Skeletal muscle cell (primary cell): ENCODE results near the gene AQP11.
"Not testable (repeated sequence)": the region's sequence is repeated elsewhere in the genome, so short reads cannot be mapped to it uniquely, and the experiment has no call there.

Experiments used
- DNase-seq: peaks from one replicate; pipeline ENCODE4 v3.0.0-alpha.2; 2010; ENCODE audit warnings: low read depth
- H3K4me3 ChIP-seq: 2 replicates; pipeline ENCODE4 v1.5.1; 2011; ENCODE audit warnings: low read depth, mild to moderate bottlenecking, control low read depth, low read length, moderate library complexity

Gene AQP11

GRCh38 chr11:77589181-77589520 lies 602 bp upstream of the AQP11 start:
- DNase-seq, result no peak
- H3K4me3 ChIP-seq, result peak overlapping the region; percentile 67

DNA sequence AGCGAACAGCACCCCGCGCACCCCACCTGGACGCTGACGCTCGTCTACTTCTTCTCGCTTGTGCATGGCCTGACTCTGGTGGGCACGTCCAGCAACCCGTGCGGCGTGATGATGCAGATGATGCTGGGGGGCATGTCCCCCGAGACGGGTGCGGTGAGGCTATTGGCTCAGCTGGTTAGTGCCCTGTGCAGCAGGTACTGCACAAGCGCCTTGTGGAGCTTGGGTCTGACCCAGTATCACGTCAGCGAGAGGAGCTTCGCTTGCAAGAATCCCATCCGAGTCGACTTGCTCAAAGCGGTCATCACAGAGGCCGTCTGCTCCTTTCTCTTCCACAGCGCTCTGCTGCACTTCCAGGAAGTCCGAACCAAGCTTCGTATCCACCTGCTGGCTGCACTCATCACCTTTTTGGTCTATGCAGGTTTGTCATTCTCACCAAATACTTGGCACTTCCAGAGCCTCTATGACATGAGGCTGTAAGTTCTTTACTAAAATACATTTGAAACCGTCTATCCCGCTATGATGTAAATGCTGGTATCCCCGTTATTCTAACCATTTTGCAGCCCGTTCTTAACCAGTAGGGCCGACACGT lies 535 bp downstream of the AQP11 start:
- peak; percentile 20 for DNase-seq

GRCh38 chr11:77592727-77593126 lies 3.0 kb downstream of the AQP11 start:
- no peak for DNase-seq
- no peak overlapping the region for H3K4me3 ChIP-seq

More for the DNA sequence above, 535 bp downstream of the AQP11 start:
- peak overlapping the region; percentile 67 for H3K4me3 ChIP-seq

DNA sequence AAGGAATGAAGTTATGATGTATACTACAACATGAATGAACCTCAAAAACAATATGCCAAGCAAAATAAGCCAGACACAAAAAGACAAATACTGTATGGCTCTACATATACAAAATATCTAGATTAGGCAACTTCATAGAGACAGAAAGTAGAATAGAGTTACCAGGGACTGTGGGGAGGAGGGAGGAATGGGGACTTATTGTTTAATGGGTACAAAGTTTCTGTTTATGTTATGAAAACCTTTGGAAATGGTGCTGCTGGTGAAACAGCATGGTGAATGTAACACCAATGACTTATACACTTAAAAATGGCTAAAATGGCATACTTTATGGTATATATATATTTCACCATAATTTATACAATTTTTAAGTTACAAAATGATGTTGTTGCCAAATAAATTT lies 4.1 kb downstream of the AQP11 start:
- no peak overlapping the region for H3K4me3 ChIP-seq
- DNase-seq, result no peak

DNA sequence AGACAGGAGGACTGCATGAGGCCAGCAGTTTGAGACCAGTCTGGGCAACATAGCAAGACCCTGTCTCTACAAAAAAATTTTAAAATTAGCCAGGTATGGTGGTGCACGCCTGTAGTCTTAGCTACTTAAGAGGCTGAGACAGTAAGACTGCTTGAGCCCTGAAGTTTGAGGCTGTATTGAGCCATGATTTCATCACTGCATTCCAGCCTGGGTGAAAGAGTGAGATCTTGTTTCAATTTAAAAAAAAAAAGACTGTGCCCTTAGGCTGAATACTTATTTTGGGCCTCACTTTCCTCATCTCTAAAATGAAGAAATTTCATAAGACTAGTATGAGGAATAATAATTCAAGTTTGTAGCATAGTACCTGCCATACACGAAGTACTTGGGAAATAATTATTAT lies 6.9 kb downstream of the AQP11 start:
- H3K4me3 ChIP-seq, result no peak overlapping the region
- DNase-seq, result peak; percentile 31

GRCh38 chr11:77598195-77598594 lies 8.4 kb downstream of the AQP11 start:
- no peak overlapping the region for H3K4me3 ChIP-seq
- DNase-seq, result no peak

DNA sequence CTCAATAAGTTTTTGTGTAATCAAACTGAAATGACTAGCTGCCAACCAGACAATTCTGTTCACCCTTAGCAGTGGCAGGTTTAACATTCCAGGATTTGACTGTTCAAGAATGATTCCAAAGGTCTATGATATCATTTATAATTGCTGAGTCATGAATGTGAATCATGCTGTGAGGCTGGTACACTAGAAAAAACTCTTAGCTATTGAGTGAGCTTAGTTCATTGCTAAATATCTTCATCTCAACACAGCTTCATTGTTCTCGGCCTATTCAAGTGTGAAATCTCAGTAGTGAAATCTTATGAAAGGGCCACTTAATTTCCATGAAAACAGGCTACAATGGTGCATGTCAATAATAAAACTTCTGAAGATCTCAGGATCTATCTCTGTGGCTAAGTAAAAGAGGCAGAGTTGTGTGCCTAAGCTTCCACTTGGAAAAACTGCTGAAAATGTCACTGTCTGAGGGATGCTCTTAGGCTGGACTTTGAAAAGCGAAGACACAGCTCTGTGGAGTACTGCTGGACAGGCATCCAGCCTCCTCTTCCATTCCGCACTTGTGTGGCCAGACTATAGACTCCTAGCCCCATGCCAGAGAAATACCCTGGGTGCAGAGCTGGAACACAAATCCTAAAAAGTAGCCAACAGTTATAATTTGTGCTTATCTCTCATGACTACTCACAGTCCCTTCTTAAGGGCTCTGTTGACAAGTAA lies 12.8 kb downstream of the AQP11 start:
- H3K4me3 ChIP-seq, result no peak overlapping the region
- peak; percentile 58 for DNase-seq

GRCh38 chr11:77604281-77604680 lies 14.5 kb downstream of the AQP11 start:
- no peak overlapping the region for H3K4me3 ChIP-seq
- DNase-seq, result no peak

DNA sequence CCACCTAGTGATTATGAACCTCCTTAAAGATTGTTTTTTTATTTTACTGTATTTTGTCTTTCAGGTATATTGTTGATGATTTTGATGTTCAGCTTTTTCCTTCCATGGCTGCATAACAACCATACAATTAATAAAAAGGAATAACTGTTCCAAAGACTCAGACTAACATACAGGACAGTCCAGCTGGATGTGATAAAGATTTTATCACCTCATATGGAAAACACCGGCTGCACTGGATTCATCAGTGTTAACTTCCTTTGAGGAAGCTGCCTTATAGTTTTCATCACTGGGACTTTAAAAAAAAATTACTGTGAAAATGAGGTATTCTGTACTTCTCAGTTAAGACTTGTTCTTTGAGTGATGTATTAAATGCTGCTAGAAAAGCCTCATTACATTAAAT lies 19.5 kb downstream of the AQP11 start:
- H3K4me3 ChIP-seq, result no peak overlapping the region
- DNase-seq, result no peak

DNA sequence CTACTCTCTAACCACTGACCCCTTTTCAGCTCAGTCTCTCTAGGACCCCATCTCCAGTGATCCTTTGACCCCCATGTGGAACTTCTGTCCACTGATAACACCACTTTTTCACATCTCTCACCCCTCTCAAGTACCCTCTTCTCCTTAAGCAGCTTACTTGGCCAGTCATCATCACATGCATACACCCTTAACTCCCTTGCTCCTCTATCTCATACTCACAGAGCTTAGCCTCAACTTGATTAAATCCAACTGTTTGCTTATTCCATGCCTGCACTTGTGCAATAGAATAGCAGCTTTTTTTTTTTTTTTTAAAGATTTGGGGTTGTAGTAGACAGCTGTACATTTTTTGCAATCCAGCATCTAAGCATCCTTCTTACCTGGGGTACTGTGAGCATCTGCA lies 22.2 kb downstream of the AQP11 start:
- no peak for DNase-seq

GRCh38 chr11:77617892-77618291 lies 28.1 kb downstream of the AQP11 start:
- H3K4me3 ChIP-seq, result no peak overlapping the region
- DNase-seq, result no peak

More for the DNA sequence above, 22.2 kb downstream of the AQP11 start:
- no peak overlapping the region for H3K4me3 ChIP-seq

- H3K4me3 ChIP-seq, result no peak overlapping the region
- DNase-seq, result no peak
Measured at GRCh38 chr11:77619576-77620198, 29.9 kb downstream of the AQP11 start.

- H3K4me3 ChIP-seq, result no peak overlapping the region
- no peak for DNase-seq
Measured at GRCh38 chr11:77630157-77630710, 40.5 kb downstream of the AQP11 start.

- not testable (repeated sequence) for H3K4me3 ChIP-seq, DNase-seq
Measured at GRCh38 chr11:77633926-77634325, 44.2 kb downstream of the AQP11 start.

GRCh38 chr11:77636731-77637344 lies 47.1 kb downstream of the AQP11 start:
- peak overlapping the region; percentile 68 for H3K4me3 ChIP-seq
- DNase-seq, result no peak

DNA sequence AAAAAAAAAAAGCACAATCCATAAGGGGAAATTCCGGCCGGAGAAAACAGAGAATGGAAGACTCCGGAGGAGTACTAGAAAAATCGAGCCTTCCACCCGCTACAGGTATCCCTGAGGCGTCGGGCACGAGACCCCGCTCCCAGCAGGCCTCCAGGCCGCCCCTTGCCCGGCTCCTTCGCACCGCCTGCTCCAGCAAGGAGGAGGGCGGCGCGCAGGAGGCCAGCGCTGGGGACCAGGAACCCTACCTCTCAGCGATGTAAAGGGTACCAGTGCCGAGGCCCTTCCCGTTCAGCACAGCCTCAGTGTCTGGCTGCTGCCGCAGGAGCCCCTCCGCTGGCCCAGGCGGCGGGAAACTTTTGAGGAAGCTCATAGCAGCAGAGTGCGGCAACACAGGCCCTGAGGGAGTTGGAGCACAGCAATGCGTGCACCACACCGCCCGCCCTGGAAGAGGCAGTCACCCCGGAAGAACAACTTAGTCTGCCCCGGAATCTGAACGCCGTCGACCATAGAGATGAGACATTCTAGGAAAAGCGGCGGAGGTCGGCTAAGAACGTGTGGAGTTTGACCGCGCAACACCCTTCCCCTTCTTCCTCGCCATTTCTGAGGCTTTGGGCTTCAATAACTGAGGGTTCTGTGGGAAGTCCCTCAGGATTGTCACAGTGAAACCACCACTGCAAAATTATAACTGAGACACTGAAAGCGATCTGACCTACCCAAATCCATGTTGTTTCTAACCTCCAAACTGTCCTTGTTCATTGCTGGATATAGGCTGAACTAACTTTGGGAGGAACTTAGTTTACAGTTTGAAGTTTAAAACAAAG lies 47.8 kb downstream of the AQP11 start, which contains the start of gene CLNS1A:
Gene CLNS1A (minus strand): TSS at position 450 of the 821 bp plus-strand sequence. CDS start 80 bp downstream, at position 370.
- peak within 1 kb of the TSS; percentile 68 for H3K4me3 ChIP-seq

GRCh38 chr11:77642228-77642627 lies 52.5 kb downstream of the AQP11 start:
- H3K4me3 ChIP-seq, result no peak overlapping the region
- no peak for DNase-seq

More for the DNA sequence above, 47.8 kb downstream of the AQP11 start, which contains the start of gene CLNS1A:
- peak; percentile 77 for DNase-seq

- no peak for DNase-seq
- no peak overlapping the region for H3K4me3 ChIP-seq
Measured at GRCh38 chr11:77644887-77645286, 55.1 kb downstream of the AQP11 start.

GRCh38 chr11:77647654-77648305 lies 58.0 kb downstream of the AQP11 start:
- H3K4me3 ChIP-seq, result no peak overlapping the region

More at GRCh38 chr11:77647654-77648305, 58.0 kb downstream of the AQP11 start:
- DNase-seq, result no peak
